Measurements from ENCODE around the gene ZNF747.
"Not testable (repeated sequence)": the region's sequence is repeated elsewhere in the genome, so short reads cannot be mapped to it uniquely, and the experiment has no call there.

Gene ZNF747

DNA sequence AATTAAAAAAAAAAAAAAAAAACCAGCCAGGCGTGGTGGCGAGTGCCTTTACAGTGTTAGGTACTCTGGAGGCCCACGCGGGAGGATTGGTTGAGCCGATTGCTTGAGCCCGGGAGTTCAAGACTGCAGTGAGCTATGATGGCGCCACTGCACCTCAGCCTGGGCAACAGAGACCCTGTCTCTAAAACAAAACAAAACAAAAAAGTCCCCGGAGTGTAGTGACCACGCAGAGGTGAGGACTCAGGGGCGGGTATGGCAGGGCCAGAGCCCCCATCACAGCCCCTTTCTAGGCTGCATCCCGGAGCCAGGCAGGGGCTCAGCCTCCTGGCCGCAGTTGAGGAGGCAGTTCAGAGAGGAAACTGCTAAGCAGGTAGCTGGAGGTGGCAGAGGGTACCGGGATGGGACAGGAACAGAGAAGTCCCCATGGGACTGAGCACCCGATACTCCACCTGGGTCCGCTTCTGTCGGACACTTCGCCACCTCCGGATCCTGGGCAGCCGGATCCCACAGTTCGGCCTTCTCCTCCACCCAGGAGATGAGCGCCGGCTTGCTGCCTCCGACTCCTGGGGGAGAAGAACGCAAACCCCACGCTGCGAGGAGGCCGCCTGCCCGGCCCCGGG is 800 bp downstream of the ZNF747 start:
- no peak for DNase-seq (ENCODE audit: low read depth)

DNA sequence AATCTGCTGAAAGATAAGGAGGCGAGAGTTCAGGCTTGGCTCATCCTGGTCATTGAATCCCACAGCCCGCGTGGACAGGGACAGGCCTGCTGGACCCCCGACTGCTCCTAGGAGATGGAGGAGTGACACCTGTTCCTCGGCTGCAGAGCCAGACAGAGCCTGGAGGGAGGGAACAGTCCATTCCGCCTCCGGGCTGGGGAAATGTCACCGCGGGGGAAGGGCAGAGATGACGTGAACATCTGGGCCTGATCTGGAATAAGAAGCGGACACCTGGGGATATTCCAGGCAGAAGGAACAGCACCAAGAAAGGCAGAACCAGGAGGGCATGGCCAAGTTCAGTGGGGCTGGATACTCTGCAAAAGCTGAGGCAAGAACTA is 1.5 kb downstream of the ZNF747 start:
- no peak for DNase-seq (ENCODE audit: low read depth)

DNA sequence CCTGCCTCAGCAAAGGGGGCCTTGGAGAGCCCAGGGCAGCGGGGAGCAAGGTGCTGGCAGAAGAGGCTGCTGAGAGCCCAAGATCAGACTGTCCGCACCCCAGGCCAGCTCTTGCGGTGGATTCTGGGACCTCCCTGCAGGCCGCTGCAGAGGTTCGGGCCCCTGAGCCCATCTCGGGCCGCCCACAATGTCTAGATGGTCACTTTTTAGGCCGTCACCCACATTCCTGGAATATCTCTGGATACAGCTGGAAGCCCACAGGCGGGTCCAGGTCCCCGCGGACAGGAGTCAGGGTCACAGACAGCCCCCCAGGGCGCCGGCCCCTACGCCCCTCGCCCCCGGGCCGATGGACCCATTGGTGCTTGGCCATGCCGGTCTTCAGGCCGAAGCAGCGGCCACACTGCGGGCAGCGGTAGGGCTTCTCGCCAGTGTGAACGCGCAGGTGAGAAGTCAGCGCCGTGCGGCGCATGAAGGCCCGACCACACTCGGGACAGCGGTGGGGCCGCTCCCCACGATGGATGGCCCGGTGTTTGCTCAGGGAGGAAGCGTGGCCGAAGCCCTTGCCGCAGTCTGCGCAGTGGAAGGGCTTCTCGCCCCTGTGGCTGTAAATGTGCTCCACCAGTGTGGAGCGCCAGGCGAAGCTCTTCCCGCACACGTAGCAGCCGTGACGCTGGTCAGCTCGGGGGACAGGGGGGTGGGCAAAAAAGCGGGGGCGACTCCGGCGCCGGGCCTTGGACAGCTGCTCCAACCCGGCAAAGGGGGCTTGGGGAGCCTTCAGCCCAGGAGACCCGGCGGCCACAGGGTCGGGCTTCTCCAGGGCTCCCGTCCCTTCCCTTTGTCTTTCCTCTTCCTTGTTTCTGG is 2.1 kb downstream of the ZNF747 start:
- no peak for DNase-seq (ENCODE audit: low read depth)

DNA sequence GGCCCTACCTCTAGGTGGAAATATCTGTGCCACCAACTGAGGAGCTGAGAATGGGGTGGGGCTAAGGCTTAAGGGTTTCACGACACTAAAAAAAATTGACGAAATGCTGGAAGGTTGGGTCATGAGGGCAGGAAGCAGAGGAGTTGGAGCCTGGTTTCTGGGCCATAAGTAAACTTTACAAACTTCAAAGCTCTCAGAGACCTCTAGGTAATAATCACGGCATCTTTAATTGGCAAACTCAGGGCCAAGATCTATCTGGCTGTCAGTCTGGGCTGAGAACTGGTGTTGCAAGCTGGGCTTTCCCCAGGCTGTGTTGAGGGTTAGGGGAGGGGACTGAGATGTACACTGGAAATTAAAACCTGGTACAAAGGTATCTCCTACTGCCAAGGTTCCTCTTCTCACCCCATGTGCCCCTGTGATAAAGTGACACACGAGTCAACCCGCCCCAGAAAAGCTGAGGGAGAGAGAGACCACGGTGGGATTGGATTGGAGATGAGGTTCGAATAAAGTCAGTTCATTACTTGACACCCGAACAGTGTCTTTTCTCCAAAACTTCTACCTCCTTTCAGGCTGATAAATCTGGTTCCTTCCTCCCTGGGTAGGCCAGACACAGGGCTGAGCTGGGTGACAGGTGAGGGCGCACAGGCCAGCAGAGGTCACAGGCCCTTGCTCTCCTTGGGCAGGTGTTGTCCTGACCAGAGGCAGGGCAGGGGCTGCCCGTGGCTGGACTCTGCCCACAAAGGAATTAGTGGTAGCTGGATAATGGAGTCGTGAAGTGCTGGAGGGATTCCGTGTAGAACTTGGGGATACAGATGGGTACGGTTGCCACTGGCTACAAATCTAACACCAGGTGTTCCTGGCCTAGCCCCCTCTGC is 4.3 kb downstream of the ZNF747 start:
- DNase-seq (ENCODE audit: low read depth) = no peak

GRCh38 chr16:30528799-30529457 is 5.7 kb downstream of the ZNF747 start:
- DNase-seq (ENCODE audit: low read depth) = no peak

GRCh38 chr16:30527635-30528178 is 7.0 kb downstream of the ZNF747 start:
- no peak for DNase-seq (ENCODE audit: low read depth)

DNA sequence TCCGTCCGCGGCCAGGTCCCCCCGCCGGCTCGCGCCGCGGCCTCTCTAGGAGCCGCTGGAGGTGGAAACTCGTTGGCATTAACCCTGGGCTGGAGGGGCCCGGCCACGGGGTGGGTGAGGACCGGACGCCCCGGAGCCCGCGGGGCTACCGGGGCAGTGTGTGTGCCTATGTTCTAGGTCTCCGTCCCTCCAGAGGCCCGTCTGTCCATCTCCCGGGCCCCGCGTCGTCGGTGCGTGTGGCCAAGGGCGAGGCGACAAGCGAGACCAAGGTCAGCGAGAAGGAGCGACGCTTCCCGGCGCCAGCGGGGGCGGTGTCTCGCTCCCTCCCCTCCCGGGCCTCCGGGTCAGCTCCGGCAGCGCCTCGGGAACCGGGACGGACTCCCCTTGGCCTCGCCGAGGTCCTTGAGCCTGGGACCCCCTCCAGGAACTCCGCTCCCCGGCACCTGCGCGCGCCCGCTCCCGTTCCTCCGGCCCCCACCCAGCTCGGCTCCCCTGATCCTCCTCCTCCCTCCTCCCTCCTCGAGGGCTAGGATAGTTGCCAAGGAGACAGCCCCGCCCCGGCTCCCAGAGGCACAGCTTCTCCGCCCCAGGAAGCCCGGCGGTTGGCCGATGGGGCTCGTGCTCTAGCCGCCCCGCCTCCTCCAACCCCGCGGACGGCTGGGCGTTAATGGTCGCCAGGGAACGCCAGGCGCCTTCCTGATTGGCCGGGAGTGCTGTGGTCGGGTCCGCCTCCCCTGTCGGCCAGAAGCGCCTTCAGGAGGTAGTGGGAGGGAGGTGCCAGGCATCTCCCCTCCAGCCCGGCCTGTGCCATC is 7.6 kb downstream of the ZNF747 start:
- peak; percentile 97 for DNase-seq (ENCODE audit: low read depth)

- DNase-seq (ENCODE audit: low read depth) = no peak
Measured at GRCh38 chr16:30526137-30526822, 8.4 kb downstream of the ZNF747 start, which contains the start of gene ZNF768. Gene ZNF768, minus strand, starts transcription at chr16:30526566. Its CDS starts 153 bp downstream, at chr16:30526413.

DNA sequence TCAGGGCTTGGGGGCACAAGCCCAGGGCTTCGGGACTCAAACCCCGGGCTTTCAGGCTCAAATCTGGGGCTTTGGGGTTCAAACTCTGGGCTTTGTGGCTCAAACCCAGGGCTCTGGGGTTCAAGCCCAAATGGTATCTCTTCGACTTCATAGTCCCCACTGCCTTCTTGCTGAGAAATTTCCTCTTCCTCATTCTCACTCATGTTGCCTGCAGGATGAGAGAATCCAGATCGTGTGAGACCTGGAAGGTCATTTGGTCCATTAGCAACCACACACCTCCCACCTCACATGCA is 8.9 kb downstream of the ZNF747 start:
- no peak for DNase-seq (ENCODE audit: low read depth)

- DNase-seq (ENCODE audit: low read depth) = no peak
Measured at GRCh38 chr16:30524575-30525568, 9.8 kb downstream of the ZNF747 start.

DNA sequence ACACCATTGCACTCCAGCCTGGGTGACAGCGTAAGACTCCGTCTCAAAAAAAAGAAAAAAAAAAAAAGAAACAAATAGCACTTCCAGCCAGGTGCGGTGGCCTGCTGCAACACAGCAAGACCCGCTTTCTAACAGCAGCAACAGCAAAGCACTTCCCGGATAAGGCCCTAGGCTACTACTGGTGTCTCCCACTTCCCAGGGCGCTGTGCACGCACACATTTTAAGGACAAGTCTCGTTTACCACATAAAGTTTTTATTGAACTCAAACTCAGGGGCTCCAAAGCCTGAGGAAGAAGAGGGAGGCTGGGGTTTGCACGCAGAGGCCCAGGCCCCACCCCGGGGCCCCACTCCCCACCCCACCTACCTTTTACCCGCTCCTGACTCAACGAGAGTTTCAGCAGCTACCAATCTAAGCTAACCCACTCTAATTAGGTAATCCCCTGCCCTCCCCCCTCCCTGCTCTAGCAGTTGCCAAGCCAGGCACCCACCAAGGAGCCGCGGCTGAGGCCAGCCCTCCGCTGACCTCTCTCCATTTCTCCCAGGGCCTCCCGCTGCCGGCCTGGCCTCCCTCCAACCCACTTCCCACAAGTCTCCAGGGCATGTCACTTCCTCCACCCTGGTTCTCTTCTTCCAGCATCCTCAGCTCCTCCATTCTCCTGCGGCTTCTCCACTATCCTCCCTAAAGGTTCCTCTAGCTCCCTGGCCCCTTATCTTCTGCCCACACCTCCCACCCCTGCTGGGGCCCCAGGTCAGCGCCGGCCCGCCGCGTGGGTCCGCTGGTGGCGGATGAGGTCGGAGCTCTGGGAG is 10.7 kb downstream of the ZNF747 start:
- DNase-seq (ENCODE audit: low read depth) = no peak

- not testable (repeated sequence) for DNase-seq (ENCODE audit: low read depth)
Measured at GRCh38 chr16:30522702-30523463, 11.8 kb downstream of the ZNF747 start.

GRCh38 chr16:30521873-30522641 is 12.6 kb downstream of the ZNF747 start:
- no peak for DNase-seq (ENCODE audit: low read depth)

DNA sequence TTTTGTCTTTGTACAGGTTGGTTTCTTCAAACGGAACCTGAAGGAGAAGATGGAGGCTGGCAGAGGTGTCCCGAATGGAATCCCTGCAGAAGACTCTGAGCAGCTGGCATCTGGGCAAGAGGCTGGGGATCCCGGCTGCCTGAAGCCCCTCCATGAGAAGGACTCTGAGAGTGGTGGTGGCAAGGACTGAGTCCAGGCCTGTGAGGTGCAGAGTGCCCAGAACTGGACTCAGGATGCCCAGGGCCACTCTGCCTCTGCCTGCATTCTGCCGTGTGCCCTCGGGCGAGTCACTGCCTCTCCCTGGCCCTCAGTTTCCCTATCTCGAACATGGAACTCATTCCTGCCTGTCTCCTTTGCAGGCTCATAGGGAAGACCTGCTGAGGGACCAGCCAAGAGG is 13.2 kb downstream of the ZNF747 start:
- DNase-seq (ENCODE audit: low read depth) = no peak

DNA sequence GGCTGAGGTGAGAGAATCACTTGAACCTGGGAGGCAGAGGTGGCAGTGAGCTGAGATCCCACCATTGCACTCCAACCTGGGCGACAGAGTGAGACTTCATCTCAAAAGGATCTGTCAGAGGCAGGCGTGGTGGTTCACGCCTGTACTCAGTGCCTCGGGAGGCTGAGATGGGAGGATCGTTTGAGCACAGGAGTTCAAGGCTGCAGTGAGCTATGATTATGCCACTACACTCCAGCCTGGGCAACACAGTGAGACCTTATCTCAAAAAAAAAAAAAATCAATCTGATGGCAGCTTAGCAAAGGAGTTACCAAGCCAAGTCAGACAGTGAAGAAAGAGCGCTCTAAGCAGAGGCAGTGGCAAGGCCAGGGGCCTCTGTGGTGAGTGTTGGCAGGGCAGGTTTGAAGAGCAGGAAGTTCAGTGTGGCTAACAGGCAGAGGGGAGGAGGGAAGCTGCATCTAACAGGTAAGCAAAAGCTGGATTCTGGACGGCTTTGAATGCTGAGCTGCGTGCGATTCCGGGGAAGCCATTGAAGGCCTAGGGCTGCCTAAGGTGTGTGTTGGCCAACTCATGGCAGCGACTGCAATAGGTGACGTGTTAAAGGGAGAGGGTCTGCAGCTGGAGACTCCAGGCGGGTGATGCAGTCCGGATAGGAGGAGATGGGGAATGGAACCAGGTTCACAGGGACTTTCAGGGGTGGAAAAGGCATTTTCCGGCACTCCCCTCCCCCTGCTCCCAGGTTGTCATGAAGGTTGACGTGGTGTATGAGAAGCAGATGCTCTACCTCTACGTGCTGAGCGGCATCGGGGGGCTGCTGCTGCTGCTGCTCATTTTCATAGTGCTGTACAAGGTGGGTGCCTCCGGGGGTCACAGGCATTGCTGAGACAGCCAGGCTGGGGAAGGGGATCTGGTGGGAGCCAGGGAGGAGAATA is 15.3 kb downstream of the ZNF747 start:
- DNase-seq (ENCODE audit: low read depth) = no peak

DNA sequence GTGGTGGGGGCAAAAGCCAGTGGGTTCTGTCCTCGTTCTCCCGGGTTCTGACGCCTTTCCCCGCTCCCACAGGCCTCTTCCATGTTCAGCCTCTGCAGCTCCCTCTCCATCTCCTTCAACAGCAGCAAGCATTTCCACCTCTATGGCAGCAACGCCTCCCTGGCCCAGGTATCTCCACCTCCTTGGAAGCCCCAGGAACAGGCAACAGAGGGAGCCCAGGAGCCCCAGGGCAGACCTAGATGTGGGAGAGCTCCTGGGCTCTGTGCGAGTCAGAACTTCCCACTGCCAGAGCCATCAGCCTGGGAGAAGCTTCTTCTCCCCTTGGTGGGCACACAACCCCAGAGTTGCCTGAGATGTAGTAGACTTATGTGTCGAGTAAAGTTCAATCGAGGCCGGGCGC is 16.1 kb downstream of the ZNF747 start:
- DNase-seq (ENCODE audit: low read depth) = no peak
